Peyer's patch (tissue), 4 donors: ENCODE data around the gene CCNQ. TPM values are rescaled to one million over a fixed set of nuclear protein-coding genes. Genes with fewer than 3 reads are reported as not detected.

Experiments
- DNase-seq, 3 donors: peaks; one replicate each; pipeline ENCODE4 v3.0.0-alpha.2; 2017 to 2019
- H3K27ac ChIP-seq, 4 donors: fragments of 200-600 bp; sonication (generic); one replicate each; pipeline ENCODE4 v1.5.1; 2016 to 2019
- H3K27me3 ChIP-seq, 2 donors: fragments of 200-600 bp; sonication (generic); one replicate each; pipeline ENCODE4 v1.5.1; 2019
- H3K36me3 ChIP-seq, 3 donors: fragments of 200-600 bp; sonication (generic); one replicate each; pipeline ENCODE4 v1.5.1; 2016 to 2019
- H3K4me1 ChIP-seq, 4 donors: fragments of 200-600 bp; sonication (generic); one replicate each; pipeline ENCODE4 v1.5.1; 2016 to 2019
- H3K4me3 ChIP-seq, 4 donors: fragments of 200-600 bp; sonication (generic); 1 replicate in 3 of 4; 2 replicates in 1 of 4; pipeline ENCODE4 v1.5.1; 2016 to 2019; ENCODE audit warnings: mild to moderate bottlenecking in 1 of 4
- H3K9me3 ChIP-seq, 4 donors: fragments of 200-600 bp; sonication (generic); one replicate each; pipeline ENCODE4 v1.5.1; 2016 to 2019; ENCODE audit warnings: mild to moderate bottlenecking in 1 of 4
- POLR2A ChIP-seq, 2 donors: fragments of 450-650 bp; IDR thresholded peaks; one replicate each; pipeline ENCODE4 v1.5.1; 2017; ENCODE audit warnings: antibody characterized with exemption in 2 of 2, mild to moderate bottlenecking in 2 of 2, moderate library complexity in 2 of 2
- total RNA-seq, 4 donors: library from RNA; depleted of rRNA; stranded (reverse); fragments of >200 nt; gene quantifications; one replicate each; pipeline ENCODE4 v1.1.0, GENCODE V29; 2016
- TF ChIP-seq, protein P1 (sequence below), 6 experiments: fragments of 450-650 bp in 4 of 6; fragments of 200-600 bp in 2 of 6; sonication (generic) in 1 of 6; IDR thresholded peaks; one replicate each; pipeline ENCODE4 v1.5.1; 2017 to 2019; ENCODE audit warnings: antibody characterized with exemption in 6 of 6, mild to moderate bottlenecking in 3 of 6, moderate library complexity in 1 of 6

Gene CCNQ
- total RNA-seq, 4 donors from 2014 or later: 19.0 to 33.3 (median 20.6) TPM

- DNase-seq: no peak
- no peaks in the 10 kb centered on the region for H3K9me3 ChIP-seq
- H3K27me3 ChIP-seq: no peaks in the 10 kb centered on the region
Measured at GRCh38 chrX:153634832-153635231, 35.9 kb upstream of the CCNQ start.

GRCh38 chrX:153634236-153634635, 35.3 kb upstream of the CCNQ start:
- Histone ChIP-seq H3K4me1 (no peaks in the 10 kb centered on the region), H3K36me3 (no peaks in the 10 kb centered on the region), H3K27me3 (no peaks in the 10 kb centered on the region), H3K9me3 (no peaks in the 10 kb centered on the region), H3K27ac (no peak overlapping the region), H3K4me3 (no peak overlapping the region)
- TF ChIP-seq, protein P1, sequence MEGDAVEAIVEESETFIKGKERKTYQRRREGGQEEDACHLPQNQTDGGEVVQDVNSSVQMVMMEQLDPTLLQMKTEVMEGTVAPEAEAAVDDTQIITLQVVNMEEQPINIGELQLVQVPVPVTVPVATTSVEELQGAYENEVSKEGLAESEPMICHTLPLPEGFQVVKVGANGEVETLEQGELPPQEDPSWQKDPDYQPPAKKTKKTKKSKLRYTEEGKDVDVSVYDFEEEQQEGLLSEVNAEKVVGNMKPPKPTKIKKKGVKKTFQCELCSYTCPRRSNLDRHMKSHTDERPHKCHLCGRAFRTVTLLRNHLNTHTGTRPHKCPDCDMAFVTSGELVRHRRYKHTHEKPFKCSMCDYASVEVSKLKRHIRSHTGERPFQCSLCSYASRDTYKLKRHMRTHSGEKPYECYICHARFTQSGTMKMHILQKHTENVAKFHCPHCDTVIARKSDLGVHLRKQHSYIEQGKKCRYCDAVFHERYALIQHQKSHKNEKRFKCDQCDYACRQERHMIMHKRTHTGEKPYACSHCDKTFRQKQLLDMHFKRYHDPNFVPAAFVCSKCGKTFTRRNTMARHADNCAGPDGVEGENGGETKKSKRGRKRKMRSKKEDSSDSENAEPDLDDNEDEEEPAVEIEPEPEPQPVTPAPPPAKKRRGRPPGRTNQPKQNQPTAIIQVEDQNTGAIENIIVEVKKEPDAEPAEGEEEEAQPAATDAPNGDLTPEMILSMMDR (IDR thresholded peaks at IDR 0.05): no peak
- no peak for TF ChIP-seq POLR2A (IDR thresholded peaks at IDR 0.05)
- DNase-seq: peak in 1 of 3 donors; percentile 11

More at GRCh38 chrX:153634832-153635231, 35.9 kb upstream of the CCNQ start:
- no peaks in the 10 kb centered on the region for H3K36me3 ChIP-seq
- H3K4me3 ChIP-seq: no peak overlapping the region
- TF ChIP-seq, protein P1 (IDR thresholded peaks at IDR 0.05): no peak
- no peak for TF ChIP-seq POLR2A (IDR thresholded peaks at IDR 0.05)
- no peak overlapping the region for H3K27ac ChIP-seq
- no peaks in the 10 kb centered on the region for H3K4me1 ChIP-seq

- TF ChIP-seq, protein P1 (IDR thresholded peaks at IDR 0.05): no peak
- TF ChIP-seq POLR2A (IDR thresholded peaks at IDR 0.05): no peak
- Histone ChIP-seq H3K27ac (no peak overlapping the region), H3K9me3 (no peaks in the 10 kb centered on the region), H3K36me3 (no peaks in the 10 kb centered on the region), H3K27me3 (no peaks in the 10 kb centered on the region), H3K4me3 (no peak overlapping the region), H3K4me1 (no peaks in the 10 kb centered on the region)
- DNase-seq: no peak
Measured at GRCh38 chrX:153633607-153634180, 34.8 kb upstream of the CCNQ start.

DNA sequence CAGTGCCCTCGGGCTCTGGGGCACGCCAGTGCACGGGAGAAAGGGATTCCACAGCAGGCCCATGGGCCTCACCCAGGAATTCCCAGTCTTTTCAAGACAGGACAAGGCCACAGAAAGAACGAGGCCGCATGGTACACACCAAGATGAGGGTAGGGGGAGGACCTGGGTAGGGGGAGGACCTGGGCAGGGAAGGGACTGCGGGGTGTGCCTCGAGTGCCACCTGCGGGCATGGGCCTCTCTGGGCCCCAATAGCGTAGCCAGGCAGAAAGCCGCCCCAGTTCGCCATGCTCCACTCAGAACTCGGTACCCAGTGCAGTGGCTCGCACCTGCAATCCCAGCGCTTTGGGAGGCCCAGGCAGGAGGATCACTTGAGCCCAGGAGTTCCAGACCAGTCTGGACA, 34.1 kb upstream of the CCNQ start:
- TF ChIP-seq, protein P1 (IDR thresholded peaks at IDR 0.05): no peak
- no peak for TF ChIP-seq POLR2A (IDR thresholded peaks at IDR 0.05)
- no peak overlapping the region for H3K27ac ChIP-seq
- no peak overlapping the region for H3K4me3 ChIP-seq
- H3K9me3 ChIP-seq: no peaks in the 10 kb centered on the region
- H3K27me3 ChIP-seq: no peaks in the 10 kb centered on the region
- H3K4me1 ChIP-seq: no peaks in the 10 kb centered on the region
- no peaks in the 10 kb centered on the region for H3K36me3 ChIP-seq
- peak in 1 of 3 donors; percentile 13 for DNase-seq

DNA sequence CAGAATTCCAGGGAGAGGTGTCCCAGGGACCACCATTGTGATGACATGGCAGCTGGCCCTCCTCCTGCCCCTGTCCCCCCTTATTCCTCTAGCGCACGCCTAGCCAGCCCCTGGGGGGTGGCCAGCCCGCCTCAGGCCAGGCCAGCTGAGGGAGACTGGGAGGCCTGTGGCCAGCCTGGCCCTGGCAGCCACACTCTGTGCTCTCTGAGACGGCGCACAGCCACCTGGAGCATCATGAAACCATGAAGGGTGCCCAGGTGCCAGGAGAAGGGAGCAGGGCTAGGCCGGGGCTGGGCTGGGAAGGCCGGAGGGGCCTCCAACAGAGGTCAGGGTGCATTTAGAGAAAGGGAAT, 33.6 kb upstream of the CCNQ start:
- H3K9me3 ChIP-seq: no peaks in the 10 kb centered on the region
- H3K36me3 ChIP-seq: no peaks in the 10 kb centered on the region
- no peaks in the 10 kb centered on the region for H3K27me3 ChIP-seq
- no peaks in the 10 kb centered on the region for H3K4me1 ChIP-seq
- DNase-seq: no peak
- H3K27ac ChIP-seq: no peak overlapping the region
- TF ChIP-seq, protein P1 (IDR thresholded peaks at IDR 0.05): no peak
- TF ChIP-seq POLR2A (IDR thresholded peaks at IDR 0.05): no peak
- H3K4me3 ChIP-seq: no peak overlapping the region
